PFSK-1 (cell line): Measurements from ENCODE around the gene NOTCH3.

Experiments
- FOXP2 ChIP-seq: optimal IDR thresholded peaks from 2 replicates; pipeline ENCODE3; 2011; ENCODE audit warnings: borderline replicate concordance, control low read depth, inconsistent platforms; ENCODE audit not compliant: insufficient read depth; ENCODE audit errors: extremely low read length, extremely low read depth
- POLR2AphosphoS5 ChIP-seq: IDR thresholded peaks from 2 replicates; pipeline ENCODE4 v1.6.1; 2012; ENCODE audit warnings: low read depth, mild to moderate bottlenecking, control low read depth, low read length, moderate library complexity
- SIN3A ChIP-seq: IDR thresholded peaks from 2 replicates; pipeline ENCODE4 v1.6.1; 2012; ENCODE audit warnings: mild to moderate bottlenecking, low read length, moderate library complexity, borderline replicate concordance; ENCODE audit not compliant: insufficient read depth
- TAF1 ChIP-seq: IDR thresholded peaks from 2 replicates; pipeline ENCODE4 v1.6.1; 2012; ENCODE audit warnings: low read length, control low read depth, borderline replicate concordance; ENCODE audit not compliant: insufficient read depth

DNA sequence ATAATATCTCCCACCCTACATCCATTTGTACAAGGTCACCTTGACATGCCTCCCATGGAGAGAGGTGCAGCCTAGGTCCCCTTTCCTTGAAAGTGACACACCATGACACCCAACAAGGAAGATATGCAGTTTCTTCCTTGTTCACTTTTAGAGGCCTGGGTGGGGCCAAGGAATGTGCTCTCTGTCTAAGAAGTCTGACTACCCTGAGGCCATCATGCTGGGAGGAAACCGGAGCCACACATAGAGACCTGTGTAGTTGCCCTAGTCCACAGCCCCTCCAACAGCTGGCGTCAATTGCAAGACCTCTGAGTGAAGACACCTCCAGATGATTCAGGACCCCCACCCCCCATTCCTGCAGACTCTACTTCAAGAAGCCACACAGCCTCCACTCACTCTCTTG is 82.5 kb downstream of the NOTCH3 start:
- TF ChIP-seq POLR2AphosphoS5 (no peak), SIN3A (no peak), TAF1 (no peak), FOXP2 (no peak)
